Neural progenitor cell (in vitro differentiated cells): ENCODE data around the gene HOXB4.

Experiments
- EZH2phosphoT487 ChIP-seq: fragments of 200-600 bp; sonication (generic); IDR thresholded peaks from 2 replicates; pipeline ENCODE4 v1.6.1; 2017; ENCODE audit warnings: antibody characterized with exemption
- TF ChIP-seq, protein P1 (sequence below): fragments of 200-600 bp; sonication (generic); IDR thresholded peaks from 2 replicates; pipeline ENCODE4 v1.5.1; 2017; ENCODE audit warnings: antibody characterized with exemption, mild to moderate bottlenecking

- TF ChIP-seq, protein P1, sequence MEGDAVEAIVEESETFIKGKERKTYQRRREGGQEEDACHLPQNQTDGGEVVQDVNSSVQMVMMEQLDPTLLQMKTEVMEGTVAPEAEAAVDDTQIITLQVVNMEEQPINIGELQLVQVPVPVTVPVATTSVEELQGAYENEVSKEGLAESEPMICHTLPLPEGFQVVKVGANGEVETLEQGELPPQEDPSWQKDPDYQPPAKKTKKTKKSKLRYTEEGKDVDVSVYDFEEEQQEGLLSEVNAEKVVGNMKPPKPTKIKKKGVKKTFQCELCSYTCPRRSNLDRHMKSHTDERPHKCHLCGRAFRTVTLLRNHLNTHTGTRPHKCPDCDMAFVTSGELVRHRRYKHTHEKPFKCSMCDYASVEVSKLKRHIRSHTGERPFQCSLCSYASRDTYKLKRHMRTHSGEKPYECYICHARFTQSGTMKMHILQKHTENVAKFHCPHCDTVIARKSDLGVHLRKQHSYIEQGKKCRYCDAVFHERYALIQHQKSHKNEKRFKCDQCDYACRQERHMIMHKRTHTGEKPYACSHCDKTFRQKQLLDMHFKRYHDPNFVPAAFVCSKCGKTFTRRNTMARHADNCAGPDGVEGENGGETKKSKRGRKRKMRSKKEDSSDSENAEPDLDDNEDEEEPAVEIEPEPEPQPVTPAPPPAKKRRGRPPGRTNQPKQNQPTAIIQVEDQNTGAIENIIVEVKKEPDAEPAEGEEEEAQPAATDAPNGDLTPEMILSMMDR = no peak
- TF ChIP-seq EZH2phosphoT487 = no peak
Measured at GRCh38 chr17:48626245-48627117, 48.3 kb upstream of the HOXB4 start, which contains the start of gene HOXB9.
